ENCODE measurements around the gene RPS5.
"Not testable (repeated sequence)": the region's sequence is repeated elsewhere in the genome, so short reads cannot be mapped to it uniquely, and the experiment has no call there.

RPS5 gene

DNA sequence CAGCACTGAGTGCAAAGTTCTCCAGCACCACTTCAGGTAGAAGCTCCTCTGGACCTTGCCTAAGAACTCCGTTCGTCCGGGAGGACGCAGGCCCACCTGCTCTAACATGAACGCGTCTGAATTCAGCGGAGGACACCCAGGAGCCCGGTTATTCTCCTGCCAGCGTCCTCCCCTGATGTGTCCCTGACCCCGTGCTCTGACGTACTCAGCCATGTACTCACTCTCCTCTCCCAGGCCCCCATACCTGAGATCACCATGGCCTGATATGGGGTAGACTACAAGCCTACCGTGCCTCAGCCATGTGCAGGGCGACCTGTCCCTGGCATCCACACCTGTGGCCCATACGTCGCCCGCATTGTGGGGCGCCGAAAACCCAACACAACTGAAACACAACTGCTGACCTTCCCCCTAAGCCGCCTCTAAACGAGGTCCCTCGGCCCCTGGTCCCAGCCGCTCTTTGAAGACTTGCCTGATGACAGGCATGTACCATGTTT lies 20.6 kb downstream of the RPS5 start:
- no peak for DNase-seq

DNA sequence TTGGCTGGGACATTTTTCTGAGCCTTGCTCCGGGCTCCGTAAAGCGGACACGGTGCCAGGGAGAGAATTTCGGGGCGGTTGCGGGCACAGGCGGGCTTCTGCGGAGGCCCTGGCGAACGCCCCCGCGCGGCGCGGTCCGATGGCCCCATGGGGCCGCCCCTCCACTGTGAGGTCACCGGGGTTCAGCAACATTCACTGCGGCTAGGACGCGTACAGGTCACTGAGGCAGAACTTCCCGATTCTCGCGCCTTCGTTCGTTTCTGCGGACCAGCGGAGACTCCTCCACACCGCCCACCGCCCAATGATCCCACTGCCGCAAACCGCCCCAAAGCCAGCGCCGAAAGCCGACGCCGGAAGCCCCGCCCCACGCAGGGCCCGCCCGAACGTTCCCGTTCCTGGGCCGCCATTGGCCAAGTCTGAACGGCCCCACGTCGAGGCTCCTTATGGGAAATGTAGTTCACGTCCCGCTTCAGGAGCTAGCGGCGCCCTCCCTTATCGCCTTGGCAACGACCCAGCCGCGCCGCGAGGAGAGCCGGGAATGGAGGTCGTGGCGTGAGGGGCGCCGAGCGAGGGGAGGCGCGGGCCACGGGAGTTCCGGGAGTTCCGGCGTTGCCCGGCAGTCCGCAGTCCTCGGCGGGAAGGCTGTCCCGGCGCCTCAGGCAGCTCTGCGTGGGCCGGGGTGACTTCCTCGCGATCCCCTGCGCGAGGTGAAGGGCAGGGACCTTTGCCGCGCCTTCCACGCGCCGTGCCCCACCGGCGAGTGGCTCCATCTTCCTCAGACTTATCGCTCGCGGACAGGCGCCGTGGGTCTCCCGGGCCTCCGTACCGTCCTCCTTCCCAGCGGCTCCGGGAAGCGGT lies 21.3 kb downstream of the RPS5 start, which contains the start of gene ZNF584:
Gene ZNF584 (plus strand): TSS at position 498 of the 858 bp plus-strand sequence. CDS start 499 bp downstream, outside the sequence.
- peak; percentile 90 for DNase-seq

DNA sequence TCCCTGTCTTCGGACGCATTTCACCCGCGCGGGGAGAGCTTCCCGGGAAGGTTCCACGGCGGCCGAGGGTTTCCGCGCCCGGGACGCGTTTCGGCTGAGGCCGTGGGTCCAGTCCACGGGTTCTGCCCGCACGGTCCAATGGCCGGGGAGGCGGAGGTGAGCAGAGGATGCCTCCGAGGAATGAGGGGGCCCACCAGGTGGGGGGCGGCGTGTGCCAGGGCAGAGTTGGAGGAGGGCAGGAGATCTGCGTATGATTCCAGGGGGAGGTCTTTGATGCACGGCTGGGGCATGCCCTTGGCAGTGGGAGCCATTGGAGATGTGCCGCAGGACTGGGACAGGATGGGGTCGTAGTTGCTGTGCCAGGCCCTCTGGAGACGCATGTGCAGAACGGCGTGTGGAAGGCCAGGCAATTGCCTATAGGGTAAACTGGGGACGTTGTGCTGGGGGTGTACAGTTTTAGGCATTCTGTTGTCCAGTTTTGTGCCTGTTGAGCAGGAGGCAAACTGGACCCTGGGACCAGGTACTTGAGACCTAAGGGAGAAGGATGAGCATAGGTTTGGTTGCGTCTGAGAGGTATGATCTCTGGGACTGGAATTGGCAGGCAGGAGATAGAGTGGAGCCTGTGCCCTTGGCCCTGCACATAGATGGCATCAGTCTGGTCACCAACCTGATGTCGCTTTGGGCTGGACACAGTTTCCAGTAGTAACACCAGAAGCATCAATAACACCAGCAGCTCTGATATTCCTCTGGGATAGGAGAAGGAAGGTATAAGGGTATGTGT lies 22.1 kb downstream of the RPS5 start:
- peak; percentile 38 for DNase-seq

DNA sequence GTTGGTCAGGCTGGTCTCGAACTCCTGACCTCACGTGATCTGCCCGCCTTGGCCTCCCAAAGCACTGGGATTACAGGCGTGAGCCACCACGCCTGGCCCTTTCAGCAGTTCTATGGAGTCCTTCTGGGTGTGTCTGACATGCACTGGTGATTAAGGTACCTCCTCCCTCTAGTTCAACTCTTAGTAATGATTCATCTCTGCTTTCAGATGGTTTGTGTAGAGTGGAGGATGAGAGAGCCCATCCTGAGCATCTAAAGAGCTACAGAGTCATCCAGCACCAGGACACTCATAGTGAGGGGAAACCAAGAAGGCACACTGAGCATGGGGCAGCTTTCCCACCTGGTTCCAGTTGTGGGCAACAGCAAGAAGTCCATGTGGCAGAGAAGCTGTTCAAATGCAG lies 29.5 kb downstream of the RPS5 start:
- no peak for DNase-seq

DNA sequence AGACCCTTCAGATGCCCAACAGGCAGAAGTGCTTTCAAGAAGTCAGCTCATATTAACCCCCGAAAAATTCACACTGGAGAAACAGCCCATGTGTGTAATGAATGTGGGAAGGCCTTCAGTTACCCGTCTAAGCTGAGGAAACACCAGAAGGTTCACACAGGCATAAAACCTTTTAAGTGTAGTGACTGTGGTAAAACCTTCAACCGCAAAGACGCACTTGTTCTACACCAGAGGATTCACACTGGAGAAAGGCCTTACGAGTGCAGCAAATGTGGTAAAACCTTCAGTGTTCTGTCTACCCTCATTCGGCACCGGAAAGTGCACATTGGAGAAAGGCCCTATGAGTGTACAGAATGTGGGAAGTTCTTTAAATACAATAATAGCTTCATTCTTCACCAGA lies 30.0 kb downstream of the RPS5 start:
- no peak for DNase-seq

DNA sequence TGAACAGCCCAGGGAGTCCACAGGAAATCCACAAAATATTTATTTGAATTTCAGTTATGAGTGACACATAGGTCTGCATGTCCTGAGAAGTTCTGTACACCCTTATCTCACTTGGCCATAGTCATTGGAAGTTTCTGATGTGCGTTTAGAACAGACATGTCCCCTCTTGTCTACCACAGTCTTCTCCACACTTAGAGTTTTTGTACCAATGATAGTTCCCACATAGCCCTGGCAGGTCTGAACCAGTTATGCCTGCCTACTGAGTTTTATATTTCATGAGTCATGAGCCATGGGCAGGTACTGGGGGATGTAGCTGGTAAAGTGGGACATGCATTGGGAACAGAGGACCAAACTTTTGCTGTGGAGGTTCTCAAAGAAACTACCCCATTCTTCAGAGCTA lies 41.5 kb downstream of the RPS5 start:
- DNase-seq, result no peak

DNA sequence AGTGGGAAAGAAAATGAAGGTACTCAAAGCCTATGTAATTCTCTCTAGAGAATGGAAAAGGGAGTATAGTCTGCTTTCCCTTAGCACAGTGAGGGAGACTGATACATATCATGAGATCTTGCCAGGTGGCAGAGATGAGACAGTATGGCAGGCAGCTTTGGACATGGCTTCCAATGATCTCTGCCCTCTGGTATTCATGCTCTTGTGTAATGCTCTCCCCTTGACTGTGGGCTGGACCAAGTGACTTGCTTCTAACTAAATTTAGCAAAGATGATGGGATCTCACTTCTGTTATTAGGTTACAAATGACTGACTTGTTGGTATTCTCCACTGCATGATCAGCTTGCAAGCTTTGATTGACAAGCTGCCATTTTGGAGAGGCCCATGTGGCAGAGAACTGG lies 42.7 kb downstream of the RPS5 start:
- DNase-seq, result no peak

DNA sequence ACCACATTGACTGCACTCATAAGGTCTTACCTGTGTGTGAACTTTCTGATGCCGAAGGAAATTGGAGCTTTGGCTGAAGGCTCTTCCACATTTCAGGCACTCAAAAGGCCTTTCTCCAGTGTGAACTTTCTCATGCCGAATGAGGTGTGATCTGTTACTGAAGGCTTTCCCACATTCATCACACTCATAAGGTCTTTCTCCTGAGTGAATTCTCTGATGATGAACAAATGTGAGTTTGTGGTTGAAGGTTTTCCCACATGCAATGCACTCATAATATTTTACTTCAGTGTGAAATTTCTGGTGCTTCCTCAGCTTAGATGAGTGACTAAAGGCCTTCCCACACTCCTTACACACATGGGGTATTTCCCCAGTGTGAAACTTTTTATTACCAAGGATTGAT lies 47.1 kb downstream of the RPS5 start:
- no peak for DNase-seq

DNA sequence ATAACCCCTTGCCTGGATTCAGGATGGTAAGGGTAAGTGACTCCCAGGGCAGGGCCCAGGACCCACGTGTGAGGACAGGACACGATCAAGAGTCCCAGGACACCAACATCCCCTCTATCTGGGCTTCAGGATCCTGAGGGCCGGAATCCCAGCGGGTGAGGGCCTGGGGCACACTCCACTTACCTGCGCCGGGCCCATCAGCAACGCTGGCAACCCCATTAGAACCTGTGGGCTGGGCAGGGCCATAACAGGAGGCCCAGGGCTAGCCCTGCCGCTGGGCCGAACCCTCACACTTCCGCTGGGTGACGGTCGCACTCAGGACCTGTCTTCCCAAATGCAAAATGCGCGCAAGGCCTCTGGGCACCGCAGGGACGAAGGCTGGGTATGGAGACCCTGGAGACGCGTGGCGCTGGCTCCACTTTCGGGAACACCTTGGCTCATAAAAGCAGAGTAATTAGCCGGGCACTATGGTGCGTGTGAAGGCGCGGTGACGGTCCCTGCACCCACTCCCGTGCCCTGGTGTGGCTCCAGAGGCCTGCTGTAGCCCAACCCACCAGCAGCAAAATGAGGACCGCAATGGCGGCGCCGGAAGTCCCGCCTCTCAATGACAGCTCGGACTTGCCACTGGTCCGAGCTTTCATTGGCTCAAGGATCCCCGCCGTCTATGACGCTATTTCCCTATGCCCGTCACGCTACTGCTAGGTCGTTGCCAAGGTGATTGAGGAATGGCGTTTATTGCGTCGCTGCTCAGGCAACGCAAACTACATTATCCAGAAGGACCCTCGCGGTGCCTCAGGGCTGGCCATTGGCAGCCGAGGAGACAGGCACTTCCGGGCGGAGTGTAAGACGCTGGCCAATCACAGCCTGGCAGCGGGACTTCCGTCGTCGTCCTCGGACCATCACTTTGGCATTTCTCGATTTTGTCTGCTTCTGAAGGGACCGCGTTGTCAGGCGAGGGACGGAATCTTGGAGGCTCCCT lies 52.8 kb downstream of the RPS5 start, which contains the start of gene ZNF132:
Gene ZNF132 (minus strand): TSS at position 578 of the 979 bp plus-strand sequence. CDS start 332 bp downstream, at position 246.
- DNase-seq, result peak; percentile 55

DNA sequence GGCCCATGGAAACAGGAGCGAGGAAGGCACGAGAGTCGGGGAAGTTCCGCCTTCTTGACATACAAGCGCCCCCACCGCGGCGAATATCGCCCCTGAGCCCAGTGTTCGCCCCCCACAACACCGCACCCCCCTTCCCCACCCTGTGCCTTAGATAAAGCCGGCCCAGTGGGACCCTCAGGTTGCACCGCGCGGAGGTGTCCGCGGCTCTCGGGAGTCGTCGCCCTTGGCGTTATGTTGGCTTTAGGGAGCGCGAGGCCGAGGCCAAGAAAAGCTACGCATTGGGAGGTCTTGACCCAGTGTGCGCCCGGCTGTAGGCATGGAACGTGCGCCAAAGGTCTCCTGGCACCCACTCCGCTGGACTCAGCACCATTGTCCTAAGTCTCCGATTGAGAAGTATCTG lies 53.5 kb downstream of the RPS5 start:
- DNase-seq, result no peak

DNA sequence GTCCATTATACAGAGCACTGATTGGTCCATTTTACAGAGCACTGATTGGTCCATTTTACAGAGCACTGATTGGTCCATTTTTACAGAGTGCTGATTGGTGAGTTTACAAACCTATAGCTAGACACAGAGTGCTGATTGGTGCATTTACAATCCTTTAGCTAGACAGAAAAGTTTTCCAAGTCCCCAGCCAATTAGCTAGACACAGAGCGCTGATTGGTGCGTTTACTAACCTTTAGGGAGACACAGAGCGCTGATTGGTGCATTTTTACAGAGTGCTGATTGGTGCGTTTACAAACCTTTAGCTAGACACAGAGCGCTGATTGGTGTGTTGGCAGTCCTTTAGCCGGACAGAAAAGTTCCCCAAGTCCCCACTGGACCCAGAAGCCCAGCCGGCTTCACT lies 55.9 kb downstream of the RPS5 start:
- not testable (repeated sequence) for DNase-seq

All from DMS 273 treated with DMSO at 0.1 percent for 48 hours (cell line).